GM12865 (cell line): Measurements from ENCODE around the gene CDIPT.
A peak's percentile ranks its signal among the peaks of the same experiment; 100 is the strongest.

Experiments
- DNase-seq: peaks from one replicate; pipeline ENCODE4 v3.0.0; 2010; ENCODE audit warnings: low read depth
- H3K4me3 ChIP-seq: 2 replicates; pipeline ENCODE4 v1.5.1; 2011; ENCODE audit warnings: mild to moderate bottlenecking, low read depth, low read length, control low read depth
- CTCF ChIP-seq: IDR thresholded peaks from 2 replicates; pipeline ENCODE4 v1.5.1; 2011; ENCODE audit warnings: low read length, control low read depth, low read depth, inconsistent platforms; ENCODE audit not compliant: insufficient read depth; ENCODE audit errors: missing control alignments

The CDIPT gene

GRCh38 chr16:29811896-29812665 is 50.9 kb downstream of the CDIPT start, which contains the start of gene PRRT2:
Gene PRRT2, plus strand, starts transcription at chr16:29812193. Its CDS starts 862 bp downstream, at chr16:29813055.
- TF ChIP-seq CTCF = no peak
- H3K4me3 ChIP-seq = peak within 1 kb of the TSS; percentile 45
- peak; percentile 38 for DNase-seq

- DNase-seq = peak; percentile 95
- TF ChIP-seq CTCF = no peak
- H3K4me3 ChIP-seq = peak overlapping the region; percentile 45
Measured at GRCh38 chr16:29811170-29811895, 51.7 kb downstream of the CDIPT start.

GRCh38 chr16:29810699-29811169 is 52.3 kb downstream of the CDIPT start:
- peak overlapping the region; percentile 5; the same call in 1 of the 2 replicates for H3K4me3 ChIP-seq
- no peak for DNase-seq
- no peak for TF ChIP-seq CTCF

- no peak for DNase-seq
- TF ChIP-seq CTCF = no peak
- no peak overlapping the region for H3K4me3 ChIP-seq
Measured at GRCh38 chr16:29809850-29810698, 53.0 kb downstream of the CDIPT start.

GRCh38 chr16:29809031-29809747 is 53.8 kb downstream of the CDIPT start:
- TF ChIP-seq CTCF = no peak
- no peak for DNase-seq
- H3K4me3 ChIP-seq = peak overlapping the region; percentile 70
